Heart left ventricle (tissue), 16 donors: ENCODE measurements around the gene PHKB. TPM values are rescaled to one million over a fixed set of nuclear protein-coding genes. Genes with fewer than 3 reads are reported as not detected.
"Not testable (repeated sequence)": the region's sequence is repeated elsewhere in the genome, so short reads cannot be mapped to it uniquely, and the experiment has no call there.

Experiments used
- ATAC-seq, 4 donors: fragments of 200-7000 bp; cut with Tn5 transposase; one replicate each; pipeline ENCODE4 v1.9.1; 2020 to 2022; ENCODE audit warnings: moderate library complexity in 4 of 4, mild to moderate bottlenecking in 3 of 4, moderate number of reproducible peaks in 1 of 4
- DNase-seq, 5 donors: peaks; one replicate each; pipeline ENCODE4 v3.0.0-alpha.2; 2020
- H3K27ac ChIP-seq, 12 donors: fragments of 200-600 bp; sonication (generic) in 4 of 12; one replicate each; pipeline versions ENCODE4 v1.5.0 to v1.8.0; 2016 to 2022; ENCODE audit warnings: mild to moderate bottlenecking in 2 of 12
- H3K27me3 ChIP-seq, 9 donors: fragments of 200-600 bp; sonication (generic) in 2 of 9; one replicate each; pipeline versions ENCODE4 v1.5.1 to v1.8.0; 2016 to 2022; ENCODE audit warnings: mild to moderate bottlenecking in 3 of 9
- H3K36me3 ChIP-seq, 9 donors: fragments of 200-600 bp; sonication (generic) in 2 of 9; one replicate each; pipeline versions ENCODE4 v1.5.0 to v1.8.0; 2018 to 2022; ENCODE audit warnings: mild to moderate bottlenecking in 2 of 9
- H3K4me1 ChIP-seq, 12 donors: fragments of 200-600 bp; sonication (generic) in 4 of 12; one replicate each; pipeline versions ENCODE4 v1.5.0 to v1.8.0; 2016 to 2022; ENCODE audit warnings: mild to moderate bottlenecking in 3 of 12
- H3K4me3 ChIP-seq, 12 donors: fragments of 200-600 bp; sonication (generic) in 4 of 12; one replicate each; pipeline versions ENCODE4 v1.5.0 to v1.8.0; 2017 to 2022; ENCODE audit warnings: mild to moderate bottlenecking in 9 of 12, moderate library complexity in 4 of 12
- H3K9me3 ChIP-seq, 12 donors: fragments of 200-600 bp; sonication (generic) in 4 of 12; one replicate each; pipeline versions ENCODE4 v1.5.0 to v1.8.0; 2016 to 2022; ENCODE audit warnings: mild to moderate bottlenecking in 1 of 12
- POLR2A ChIP-seq, 2 donors: fragments of 450-650 bp; IDR thresholded peaks; one replicate each; pipeline ENCODE4 v1.6.1; 2017; ENCODE audit warnings: antibody characterized with exemption in 2 of 2, mild to moderate bottlenecking in 2 of 2, moderate library complexity in 2 of 2
- WGBS, 4 donors: extraction: QIAGEN DNeasy Blood & Tissue Kit in 2 of 4; methylation state at CpG; one replicate each; pipeline versions ENCODE4 v1.1.5 to v1.1.7; 2013 to 2018; 5-methylcytosine and 5-hydroxymethylcytosine counted together
- intact Hi-C, 10 donors: fragments of 100-400 bp; cut with DNase I; formaldehyde crosslinking; loops; one replicate each; pipeline versions ENCODE4 v1.11.1 to v1.14.2; 2022
- polyA plus RNA-seq, 2 donors: library from polyadenylated mRNA; stranded (reverse); fragments of 200-250 nt; gene quantifications; one replicate each; pipeline ENCODE4 v1.2.3, GENCODE V29; 2013
- total RNA-seq, 9 donors: library from RNA; depleted of rRNA in 2 of 9; stranded (reverse); fragments of >200 nt in 2 of 9; fragmentation: NEBNext Ultra II Directional in 3 of 9; extraction: Animal tissue kit (Norgen Biotek cat#: 25700) in 3 of 9; gene quantifications; one replicate each; pipeline versions ENCODE4 v1.1.0 to v1.2.4, GENCODE V29; 2016 to 2023
- TF ChIP-seq, protein P1 (sequence below), 12 donors: fragments of 200-600 bp; sonication (generic) in 4 of 12; IDR thresholded peaks; one replicate each; pipeline versions ENCODE4 v1.5.0 to v1.8.0; 2018 to 2022; ENCODE audit warnings: antibody characterized with exemption in 12 of 12, mild to moderate bottlenecking in 5 of 12
- donor health status: ischemic (EF 13 %, LVEDD 7.1; RV severe dilation, severe dysfunction).
- donor health status: healthy with polysubstance abuse.
- donor health status: DM: no; HTN: yes; CAD: no.
- donor health status: DM: no; HTN: no; CAD: no.
- donor health status: ischemic (EF 25% LVEDD 6.9; RV normal size, moderate dysfunction).
- donor health status: ischemic (EF 25% LVEDD 5.7; RV mildly dilated, moderate dysfunction).
- donor health status: healthy.
- donor health status: DM: yes; HTN: yes; CAD: no.
- donor health status: ischemic (EF 35%, LVEDD 5.7; RV mildly dilated, moderate dysfunction).
- donor health status: nonischemic (EF 11% LVEDD 7.7; RV severe dilation, severe dysfunction).
- donor health status: DM: yes; HTN: yes; CAD: no.
- donor health status: PGD.
- donor health status: ischemic (EF 29% LVEDD 5.4; RV normal size, mild dysfunction).
- donor health status: nonischemic (EF 23%, LVEDD 6.1; RV moderate dilation, normal function).

The PHKB gene
- total and polyA plus RNA-seq, 11 donors: 14.2 to 70.1 (median 61.3) TPM

DNA sequence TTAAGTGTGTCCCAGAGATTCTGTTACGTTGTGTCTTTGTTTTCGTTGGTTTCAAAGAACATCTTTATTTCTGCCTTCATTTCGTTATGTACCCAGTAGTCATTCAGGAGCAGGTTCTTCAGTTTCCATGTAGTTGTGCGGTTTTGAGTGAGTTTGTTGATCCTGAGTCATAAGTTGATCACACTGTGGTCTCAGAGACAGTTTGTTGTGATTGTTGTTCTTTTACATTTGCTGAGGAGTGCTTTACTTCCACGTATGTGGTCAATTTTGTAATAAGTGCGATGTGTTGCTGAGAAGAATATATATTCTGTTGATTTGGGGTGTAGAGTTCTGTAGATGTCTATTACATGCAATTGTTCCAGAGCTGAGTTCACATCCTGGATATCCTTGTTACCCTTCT is 83.1 kb downstream of the PHKB start:
- ATAC-seq, H3K4me1 ChIP-seq, H3K27ac ChIP-seq, H3K27me3 ChIP-seq, H3K4me3 ChIP-seq, DNase-seq, intact Hi-C loops: not testable (repeated sequence)
- H3K9me3 ChIP-seq: peaks cover 0 to 80% (median 39%) of the 10 kb centered on the region in 12 donors
- H3K36me3 ChIP-seq: peaks cover 0 to 54% (median 18%) of the 10 kb centered on the region in 9 donors
- 95 to 97% (median 97%) methylated on average over 6 of the region's 6 CpGs for WGBS, 4 donors

DNA sequence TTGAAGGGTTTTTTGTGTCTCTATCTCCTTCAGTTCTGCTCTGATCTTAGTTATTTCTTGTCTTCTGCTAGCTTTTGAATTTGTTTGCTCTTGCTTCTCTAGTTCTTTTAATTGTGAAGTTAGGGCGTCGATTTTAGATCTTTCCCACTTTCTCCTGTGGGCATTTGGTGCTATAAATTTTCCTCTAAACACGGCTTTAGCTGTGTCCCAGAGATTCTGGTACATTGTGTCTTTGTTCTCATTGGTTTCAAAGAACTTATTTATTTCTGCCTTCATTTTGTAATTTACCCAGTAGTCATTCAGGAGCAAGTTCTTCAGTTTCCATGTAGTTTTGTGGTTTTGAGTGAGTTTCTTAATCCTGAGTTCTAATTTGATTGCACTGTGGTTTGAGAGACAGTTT is 90.1 kb downstream of the PHKB start:
- peaks cover 0 to 40% (median 12%) of the 10 kb centered on the region in 12 donors for H3K9me3 ChIP-seq
- H3K27ac ChIP-seq, DNase-seq, H3K27me3 ChIP-seq, ATAC-seq, H3K4me3 ChIP-seq, H3K4me1 ChIP-seq, intact Hi-C loops: not testable (repeated sequence)
- peaks cover 0 to 73% (median 31%) of the 10 kb centered on the region in 9 donors for H3K36me3 ChIP-seq
- WGBS, 4 donors: 99 to 100% (median 99%) methylated on average over 3 of the region's 3 CpGs

DNA sequence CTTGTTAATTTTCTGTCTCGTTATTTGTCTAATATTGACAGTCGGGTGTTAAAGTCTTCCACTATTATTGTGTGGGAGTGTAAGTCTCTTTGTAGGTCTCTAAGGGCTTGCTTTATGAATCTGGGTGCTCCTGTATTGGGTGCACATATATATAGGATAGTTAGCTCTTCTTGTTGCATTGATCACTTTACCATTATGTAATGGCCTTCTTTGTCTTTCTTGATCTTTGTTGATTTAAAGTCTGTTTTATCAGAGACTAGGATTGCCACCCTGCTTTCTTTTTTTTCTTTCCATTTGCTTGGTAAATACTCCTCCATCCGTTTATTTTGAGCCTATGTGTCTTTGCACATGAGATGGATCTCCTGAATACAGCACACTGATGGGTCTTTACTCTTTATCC is 90.6 kb downstream of the PHKB start:
- H3K9me3 ChIP-seq: peaks cover 0 to 34% (median 7%) of the 10 kb centered on the region in 12 donors
- H3K4me1 ChIP-seq, H3K27ac ChIP-seq, H3K4me3 ChIP-seq, H3K27me3 ChIP-seq, DNase-seq, ATAC-seq, intact Hi-C loops: not testable (repeated sequence)
- peaks cover 0 to 67% (median 31%) of the 10 kb centered on the region in 9 donors for H3K36me3 ChIP-seq
- WGBS, 4 donors: 93 to 100% (median 98%) methylated on average over 3 of the region's 3 CpGs

DNA sequence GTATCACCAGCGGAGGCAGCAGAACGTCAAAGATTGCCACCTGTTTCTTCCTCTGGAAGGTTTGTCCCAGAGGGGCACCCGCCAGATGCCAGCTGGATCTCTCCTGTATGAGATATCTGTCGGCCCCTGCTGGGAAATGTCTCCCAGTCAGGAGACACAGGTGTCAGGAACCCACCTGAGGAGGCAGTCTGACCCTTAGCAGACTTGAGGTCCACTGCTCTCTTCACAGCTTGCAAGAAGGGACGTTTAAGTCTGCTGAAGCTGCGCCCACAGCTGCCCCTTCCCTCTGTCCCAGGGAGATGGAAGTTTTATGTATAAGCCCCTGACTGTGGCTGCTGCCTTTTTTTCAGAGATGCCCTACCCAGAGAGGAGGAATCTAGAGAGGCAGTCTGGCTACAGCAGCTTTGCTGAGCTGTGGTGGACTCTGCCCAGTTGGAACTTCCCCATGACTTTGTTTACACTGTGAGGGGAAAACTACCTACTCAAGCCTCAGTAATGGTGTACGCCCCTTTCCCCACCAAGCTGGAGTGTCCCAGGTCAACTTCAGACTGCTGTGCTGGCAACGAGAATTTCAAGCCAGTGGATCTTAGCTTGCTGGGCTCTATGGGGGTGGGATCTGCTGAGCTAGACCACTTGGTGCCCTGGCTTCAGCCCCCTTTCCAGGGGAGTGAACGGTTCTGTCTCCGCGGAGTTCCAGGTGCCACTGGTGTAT is 92.9 kb downstream of the PHKB start:
- no peak for DNase-seq
- intact Hi-C loops: no loop called here
- 90 to 96% (median 95%) methylated on average over 8 to 11 of the region's 11 CpGs for WGBS, 4 donors
- ATAC-seq: no peak
- H3K4me1 ChIP-seq: no peaks in the 10 kb centered on the region
- TF ChIP-seq, protein P1, sequence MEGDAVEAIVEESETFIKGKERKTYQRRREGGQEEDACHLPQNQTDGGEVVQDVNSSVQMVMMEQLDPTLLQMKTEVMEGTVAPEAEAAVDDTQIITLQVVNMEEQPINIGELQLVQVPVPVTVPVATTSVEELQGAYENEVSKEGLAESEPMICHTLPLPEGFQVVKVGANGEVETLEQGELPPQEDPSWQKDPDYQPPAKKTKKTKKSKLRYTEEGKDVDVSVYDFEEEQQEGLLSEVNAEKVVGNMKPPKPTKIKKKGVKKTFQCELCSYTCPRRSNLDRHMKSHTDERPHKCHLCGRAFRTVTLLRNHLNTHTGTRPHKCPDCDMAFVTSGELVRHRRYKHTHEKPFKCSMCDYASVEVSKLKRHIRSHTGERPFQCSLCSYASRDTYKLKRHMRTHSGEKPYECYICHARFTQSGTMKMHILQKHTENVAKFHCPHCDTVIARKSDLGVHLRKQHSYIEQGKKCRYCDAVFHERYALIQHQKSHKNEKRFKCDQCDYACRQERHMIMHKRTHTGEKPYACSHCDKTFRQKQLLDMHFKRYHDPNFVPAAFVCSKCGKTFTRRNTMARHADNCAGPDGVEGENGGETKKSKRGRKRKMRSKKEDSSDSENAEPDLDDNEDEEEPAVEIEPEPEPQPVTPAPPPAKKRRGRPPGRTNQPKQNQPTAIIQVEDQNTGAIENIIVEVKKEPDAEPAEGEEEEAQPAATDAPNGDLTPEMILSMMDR (IDR thresholded peaks at IDR 0.05): no peak
- no peak for TF ChIP-seq POLR2A (IDR thresholded peaks at IDR 0.05)
- H3K27me3 ChIP-seq: no peaks in the 10 kb centered on the region
- H3K9me3 ChIP-seq: peaks cover 0 to 27% (median 7%) of the 10 kb centered on the region in 12 donors
- peaks cover 0 to 45% (median 19%) of the 10 kb centered on the region in 9 donors for H3K36me3 ChIP-seq
- no peak overlapping the region for H3K4me3 ChIP-seq
- no peak overlapping the region for H3K27ac ChIP-seq

DNA sequence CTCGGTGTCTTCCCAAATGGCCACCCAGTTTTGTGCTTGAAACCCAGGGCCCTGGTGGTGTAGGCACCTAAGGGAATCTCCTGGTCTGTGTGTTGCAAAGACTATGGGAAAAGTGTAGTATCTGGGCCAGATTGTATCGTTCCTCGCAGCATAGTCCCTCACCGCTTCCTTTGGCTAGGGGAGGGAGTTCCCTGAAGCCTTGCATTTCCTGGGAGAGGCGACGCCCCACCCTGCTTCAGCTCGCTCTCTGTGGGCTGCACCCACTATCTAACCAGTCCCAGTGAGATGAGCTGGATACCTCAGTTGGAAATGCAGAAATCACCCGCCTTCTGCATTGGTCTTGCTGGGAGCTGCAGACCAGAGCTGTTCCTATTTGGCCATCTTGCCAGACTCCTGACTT is 93.5 kb downstream of the PHKB start:
- DNase-seq, H3K27ac ChIP-seq, ATAC-seq, intact Hi-C loops, H3K4me3 ChIP-seq, H3K4me1 ChIP-seq, H3K27me3 ChIP-seq: not testable (repeated sequence)
- WGBS, 4 donors: 95 to 96% (median 95%) methylated on average over 8 of the region's 8 CpGs
- Histone ChIP-seq H3K36me3 (peaks cover 0 to 39% (median 14%) of the 10 kb centered on the region in 9 donors), H3K9me3 (peaks cover 0 to 27% (median 7%) of the 10 kb centered on the region in 12 donors)

DNA sequence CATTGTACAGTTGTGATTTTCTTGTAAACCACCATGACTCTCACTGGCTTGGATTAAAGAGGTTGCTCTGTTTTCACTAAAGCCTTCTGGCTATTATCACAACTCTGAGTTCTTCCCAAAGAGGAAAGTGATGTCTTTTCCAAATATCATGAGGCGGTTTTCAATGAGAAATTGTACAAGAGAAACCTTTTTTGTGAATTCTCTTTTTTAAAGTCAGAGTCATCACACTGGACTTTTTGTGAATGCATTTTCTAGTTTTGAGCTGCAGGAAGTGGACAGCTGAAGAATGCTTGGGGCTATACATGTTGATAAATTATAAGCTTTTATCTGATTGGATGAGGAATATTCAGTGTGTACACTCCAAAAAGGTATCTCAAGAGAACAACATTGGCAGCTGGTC is 100.2 kb downstream of the PHKB start:
- Histone ChIP-seq H3K36me3 (peaks cover 0 to 22% (median 0%) of the 10 kb centered on the region in 9 donors), H3K27ac (no peak overlapping the region)
- no peak for ATAC-seq

More for the DNA sequence above, 100.2 kb downstream of the PHKB start:
- no peaks in the 10 kb centered on the region for H3K27me3 ChIP-seq
- H3K4me1 ChIP-seq: peaks cover 0 to 19% (median 2%) of the 10 kb centered on the region in 12 donors
- peaks cover 0 to 5% (median 0%) of the 10 kb centered on the region in 12 donors for H3K9me3 ChIP-seq
- intact Hi-C loops: no loop called here
- TF ChIP-seq, protein P1 (IDR thresholded peaks at IDR 0.05): no peak
- TF ChIP-seq POLR2A (IDR thresholded peaks at IDR 0.05): no peak
- 85 to 93% (median 88%) methylated on average over 1 of the region's 1 CpG for WGBS, 4 donors
- DNase-seq: no peak
- no peak overlapping the region for H3K4me3 ChIP-seq
